Right ventricle myocardium inferior (tissue), 1 donor: ENCODE measurements around the gene RNU1-4. TPM values are rescaled to one million over a fixed set of nuclear protein-coding genes. Genes with fewer than 3 reads are reported as not detected.
"Not testable (repeated sequence)": the region's sequence is repeated elsewhere in the genome, so short reads cannot be mapped to it uniquely, and the experiment has no call there.

Experiments used
- ATAC-seq: fragments of 200-7000 bp; cut with Tn5 transposase; one replicate; pipeline ENCODE4 v1.9.1; 2020; ENCODE audit warnings: mild to moderate bottlenecking, moderate library complexity
- DNase-seq: peaks from one replicate; pipeline ENCODE4 v3.0.0; 2021; ENCODE audit errors: missing footprints
- intact Hi-C: fragments of 100-400 bp; cut with DNase I; formaldehyde crosslinking; loops from one replicate; pipeline ENCODE4 v1.11.0; 2022
- long read RNA-seq: library from polyadenylated mRNA; unstranded; transcript quantifications from one replicate; pipeline ENCODE4 v2.0.0, GENCODE V29; 2021
- total RNA-seq: library from RNA; stranded (reverse); fragmentation: NEBNext Ultra II Directional; extraction: Animal tissue kit (Norgen Biotek cat#: 25700); gene quantifications from one replicate; pipeline ENCODE4 v1.2.1, GENCODE V29; 2021
- donor health status: DM: no; HTN: yes; CAD: no; lungs with severe emphysema.

RNU1-4 gene
- 4,572 TPM for total RNA-seq
- long read RNA-seq: 0 reads

DNA sequence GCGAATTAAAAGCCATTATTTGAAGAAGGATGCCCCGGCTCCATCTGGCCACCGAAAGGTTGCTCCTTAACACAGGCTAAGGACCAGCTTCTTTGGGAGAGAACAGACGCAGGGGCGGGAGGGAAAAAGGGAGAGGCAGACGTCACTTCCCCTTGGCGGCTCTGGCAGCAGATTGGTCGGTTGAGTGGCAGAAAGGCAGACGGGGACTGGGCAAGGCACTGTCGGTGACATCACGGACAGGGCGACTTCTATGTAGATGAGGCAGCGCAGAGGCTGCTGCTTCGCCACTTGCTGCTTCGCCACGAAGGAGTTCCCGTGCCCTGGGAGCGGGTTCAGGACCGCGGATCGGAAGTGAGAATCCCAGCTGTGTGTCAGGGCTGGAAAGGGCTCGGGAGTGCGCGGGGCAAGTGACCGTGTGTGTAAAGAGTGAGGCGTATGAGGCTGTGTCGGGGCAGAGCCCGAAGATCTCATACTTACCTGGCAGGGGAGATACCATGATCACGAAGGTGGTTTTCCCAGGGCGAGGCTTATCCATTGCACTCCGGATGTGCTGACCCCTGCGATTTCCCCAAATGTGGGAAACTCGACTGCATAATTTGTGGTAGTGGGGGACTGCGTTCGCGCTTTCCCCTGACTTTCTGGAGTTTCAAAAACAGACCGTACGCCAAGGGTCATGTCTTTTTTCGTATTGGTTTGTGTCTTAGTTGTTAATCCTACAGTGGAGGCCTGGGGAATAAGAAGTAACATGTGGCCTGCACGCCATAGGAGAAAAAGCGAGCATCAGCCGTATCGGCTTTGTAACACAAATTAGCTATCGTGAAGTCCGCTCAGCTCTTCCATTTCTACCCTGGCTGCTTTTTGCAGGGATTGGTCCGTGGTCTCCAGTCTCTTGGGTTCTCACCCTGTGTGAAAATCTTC, at the start of gene RNU1-4:
TSS of gene RNU1-4 (plus strand) at position 470 of the 918 bp plus-strand sequence.
- intact Hi-C loops, DNase-seq: not testable (repeated sequence)
- peak; percentile 97 for ATAC-seq

- ATAC-seq, intact Hi-C loops: not testable (repeated sequence)
- DNase-seq: peak; percentile 56
Observed at GRCh38 chr1:16690971-16691682, 49.2 kb upstream of the RNU1-4 start.

DNA sequence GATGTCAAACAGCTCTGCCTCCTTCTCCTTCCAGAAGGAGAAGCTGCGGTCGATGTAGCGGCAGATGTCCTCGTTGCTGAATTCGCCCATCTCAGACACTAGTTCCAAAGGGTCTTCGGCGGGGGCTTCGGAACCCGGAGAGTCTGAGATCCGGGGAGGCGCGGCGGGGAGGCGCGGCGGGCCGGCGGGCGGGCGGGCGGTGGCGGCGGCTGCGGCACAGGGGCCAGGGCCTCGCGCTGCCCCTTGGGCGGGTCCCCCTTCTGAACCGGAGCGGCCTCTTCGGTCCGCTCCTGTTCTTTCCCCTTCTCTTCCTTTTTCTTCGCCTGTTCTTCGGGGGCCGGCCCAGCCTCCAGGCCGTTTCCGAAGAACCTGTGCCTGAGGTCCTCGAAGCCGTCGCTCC, 48.0 kb upstream of the RNU1-4 start:
- intact Hi-C loops, ATAC-seq, DNase-seq: not testable (repeated sequence)

GRCh38 chr1:16692717-16693448, 47.4 kb upstream of the RNU1-4 start:
- ATAC-seq, DNase-seq, intact Hi-C loops: not testable (repeated sequence)

- DNase-seq, intact Hi-C loops, ATAC-seq: not testable (repeated sequence)
Observed at GRCh38 chr1:16693449-16694307, 46.6 kb upstream of the RNU1-4 start.

DNA sequence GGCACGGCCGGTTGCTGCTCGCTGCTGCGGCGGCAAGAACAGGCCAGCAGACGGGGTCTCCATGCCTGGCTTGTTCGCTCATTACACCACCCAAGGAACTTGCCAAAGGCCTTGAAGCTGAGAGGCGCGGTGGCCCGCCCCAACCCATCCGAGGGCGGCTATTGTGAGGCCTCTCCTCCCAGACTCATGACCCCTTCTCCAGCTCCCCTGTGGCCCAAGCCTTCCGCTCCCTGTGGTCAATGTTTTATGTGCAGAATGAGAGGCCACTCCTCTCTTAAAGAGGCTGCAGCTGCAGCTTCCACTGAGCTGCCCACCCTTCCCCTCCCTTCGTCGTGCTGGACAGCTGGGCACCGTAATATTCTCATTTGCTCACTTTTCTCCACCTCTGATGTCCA, 46.0 kb upstream of the RNU1-4 start:
- ATAC-seq, DNase-seq, intact Hi-C loops: not testable (repeated sequence)

DNA sequence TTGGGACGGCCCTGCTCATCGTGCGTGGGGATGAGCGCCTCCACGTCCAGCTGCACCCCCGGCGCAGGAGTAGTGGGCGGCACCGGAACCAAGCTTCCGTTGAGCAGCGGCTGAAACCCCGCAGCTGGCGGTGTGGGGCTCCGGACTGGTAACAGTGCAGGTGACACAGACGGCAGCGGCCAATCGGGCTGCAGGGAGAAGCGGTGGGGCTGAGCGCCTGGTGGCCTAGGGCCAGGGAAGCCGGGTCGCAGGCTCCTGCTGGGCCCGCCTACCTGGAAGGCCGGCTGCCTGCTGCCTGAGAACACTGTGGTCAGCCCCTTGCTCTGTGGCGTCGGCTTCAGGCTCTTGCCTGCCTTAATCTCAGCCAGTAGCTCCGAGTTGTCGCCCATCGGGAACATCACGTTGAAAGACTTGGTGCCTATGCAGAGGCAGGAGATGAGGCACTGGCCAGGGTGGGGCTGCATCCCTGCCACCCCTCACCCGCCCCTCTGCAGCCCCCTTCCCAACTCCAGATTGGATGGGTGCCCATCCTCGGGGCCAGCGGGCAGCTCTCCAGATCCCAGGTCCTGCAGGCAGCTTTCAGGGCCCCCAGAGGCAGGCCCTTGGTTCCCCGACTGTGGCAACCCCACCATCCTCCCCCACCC, 43.7 kb upstream of the RNU1-4 start:
- DNase-seq, intact Hi-C loops, ATAC-seq: not testable (repeated sequence)

DNA sequence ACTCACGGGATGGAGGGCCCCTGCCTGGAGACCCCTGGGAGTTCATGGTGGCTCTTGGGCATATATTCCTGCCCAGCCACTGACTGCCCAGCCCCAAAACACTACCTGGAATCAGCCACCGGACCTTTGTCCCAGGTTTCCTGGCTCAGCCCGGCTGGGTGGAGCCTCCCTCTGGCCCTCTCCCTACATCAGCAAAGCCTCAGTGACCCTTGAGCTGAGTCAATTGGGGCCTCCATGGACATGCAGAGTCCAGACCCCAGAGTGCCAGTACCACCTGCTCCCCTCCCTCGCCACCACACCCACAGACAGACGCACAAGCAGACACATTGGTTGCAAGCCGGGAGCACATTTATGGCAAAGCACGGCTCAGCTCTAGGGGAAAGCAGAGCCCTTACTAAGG, 43.2 kb upstream of the RNU1-4 start:
- ATAC-seq, intact Hi-C loops, DNase-seq: not testable (repeated sequence)

DNA sequence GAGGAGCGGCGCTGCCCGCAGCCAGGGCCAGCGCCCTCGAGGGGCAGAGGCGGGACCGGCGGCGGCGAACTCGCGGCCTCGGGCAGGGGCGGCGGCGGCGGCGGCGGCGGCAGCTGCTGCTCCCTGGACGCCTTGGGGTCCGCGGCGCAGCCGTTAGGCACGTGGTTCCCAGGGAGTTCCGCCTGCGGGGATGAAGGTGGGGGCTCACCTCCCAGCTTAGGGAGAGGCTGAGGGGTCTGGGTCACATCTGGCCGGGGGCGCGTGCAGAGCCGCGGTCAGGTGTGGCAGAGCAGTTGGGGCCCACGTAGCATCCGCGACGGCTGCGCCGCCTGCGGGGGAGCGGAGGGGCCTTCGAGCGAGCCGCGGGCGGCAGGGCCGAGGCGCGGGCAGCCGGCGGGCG, 40.9 kb upstream of the RNU1-4 start:
- intact Hi-C loops, DNase-seq, ATAC-seq: not testable (repeated sequence)

DNA sequence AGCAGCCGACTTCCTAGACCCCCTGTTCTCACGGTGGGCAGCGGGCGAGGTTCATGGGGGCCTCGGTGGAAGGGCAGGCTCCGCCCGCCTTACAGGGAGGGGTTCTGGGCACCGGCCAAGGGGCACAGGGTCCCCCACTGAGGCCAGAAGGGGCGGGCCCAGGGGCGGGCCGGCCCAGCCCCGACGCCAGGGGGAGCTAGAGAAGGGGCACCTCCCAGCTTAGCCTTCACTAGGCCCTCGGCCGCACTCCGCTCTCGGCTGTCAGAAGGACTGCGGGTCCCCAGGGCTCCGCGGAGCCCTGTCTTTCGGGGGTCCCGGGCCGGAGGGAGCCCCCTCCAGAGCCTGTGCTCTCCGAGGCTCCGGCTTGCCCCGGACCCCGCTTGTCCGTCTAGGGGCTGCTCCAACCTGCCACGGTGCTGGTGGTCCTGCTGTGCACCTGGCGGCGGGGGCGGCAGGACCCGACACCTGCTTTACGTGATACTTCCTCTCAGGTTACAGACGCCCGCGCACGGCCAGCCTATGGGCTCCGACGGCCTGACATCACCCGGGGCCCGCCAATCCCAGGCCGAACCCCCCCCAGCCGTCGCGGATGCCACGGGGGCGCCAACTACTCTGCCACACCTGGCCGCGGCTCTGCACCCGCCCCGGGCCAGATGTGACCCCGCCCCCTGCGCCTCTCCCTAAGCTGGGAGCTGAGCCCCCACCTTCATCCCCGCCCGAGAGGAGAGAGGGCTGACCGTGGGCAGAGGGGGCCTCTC, 40.0 kb upstream of the RNU1-4 start:
- intact Hi-C loops, ATAC-seq: not testable (repeated sequence)

GRCh38 chr1:16701189-16701588, 39.1 kb upstream of the RNU1-4 start:
- intact Hi-C loops, ATAC-seq, DNase-seq: not testable (repeated sequence)

More for the DNA sequence above, 40.0 kb upstream of the RNU1-4 start:
- DNase-seq: not testable (repeated sequence)

DNA sequence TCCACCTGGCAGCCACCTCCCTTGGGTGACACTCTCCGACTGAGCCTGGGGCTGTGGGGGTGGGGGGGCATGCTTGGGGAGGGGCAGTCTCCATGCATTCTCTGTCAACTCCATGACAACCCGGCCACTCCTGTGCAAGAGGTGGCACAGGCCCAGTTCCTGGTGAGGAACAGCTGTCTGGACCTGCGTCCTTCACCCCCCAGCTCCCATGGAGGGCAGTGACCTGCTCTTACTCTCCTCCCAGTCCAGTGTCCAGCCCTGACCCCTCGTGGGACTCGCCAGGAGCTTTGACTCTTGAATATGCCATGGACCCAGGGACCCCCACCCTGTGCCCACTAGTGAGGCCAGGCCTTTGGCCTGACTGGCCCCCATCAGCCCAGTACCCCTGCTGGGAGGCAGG, 38.0 kb upstream of the RNU1-4 start:
- intact Hi-C loops, DNase-seq, ATAC-seq: not testable (repeated sequence)

- intact Hi-C loops, DNase-seq: not testable (repeated sequence)
- ATAC-seq: peak; percentile 63
Observed at GRCh38 chr1:16703141-16703540, 37.2 kb upstream of the RNU1-4 start.

GRCh38 chr1:16703602-16704001, 36.7 kb upstream of the RNU1-4 start:
- peak; percentile 36 for ATAC-seq
- DNase-seq, intact Hi-C loops: not testable (repeated sequence)

- ATAC-seq, DNase-seq, intact Hi-C loops: not testable (repeated sequence)
Observed at GRCh38 chr1:16704076-16704475, 36.2 kb upstream of the RNU1-4 start.

DNA sequence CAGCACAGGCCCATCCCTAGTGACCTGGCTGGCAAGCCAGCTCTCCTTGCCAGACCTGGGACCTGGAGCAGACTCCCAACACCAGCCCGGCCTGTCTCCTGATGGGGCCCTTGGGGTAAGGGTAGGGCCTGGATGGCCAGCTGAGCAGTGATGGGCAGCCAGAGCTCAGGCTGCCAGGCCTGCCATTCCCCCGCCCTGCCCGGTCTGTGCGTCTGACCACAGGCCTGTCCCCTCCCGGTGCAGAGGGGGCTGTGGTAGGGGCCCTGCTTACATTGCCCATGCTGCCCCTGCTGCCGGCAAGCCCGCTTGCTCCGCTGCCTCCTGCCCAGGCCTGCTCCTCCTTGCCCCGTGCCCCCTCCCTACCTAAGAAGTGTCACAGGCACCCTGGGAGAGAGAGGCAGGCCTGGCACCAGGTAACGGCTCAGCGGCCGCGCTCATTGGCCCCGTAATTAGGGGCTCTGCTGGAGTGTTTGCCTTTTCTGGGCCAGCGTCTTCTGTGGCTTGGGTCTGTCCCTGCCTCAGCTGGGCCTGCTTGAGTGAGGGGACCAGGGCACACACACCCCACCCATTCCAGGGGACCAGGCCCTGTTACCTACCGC, 35.7 kb upstream of the RNU1-4 start:
- intact Hi-C loops, ATAC-seq, DNase-seq: not testable (repeated sequence)
